Measurements from ENCODE around the gene SVOPL. TPM values are rescaled to one million over a fixed set of nuclear protein-coding genes. Genes with fewer than 3 reads are reported as not detected.

SVOPL gene
- total RNA-seq, 1 experiment from 2014 or later = not detected

DNA sequence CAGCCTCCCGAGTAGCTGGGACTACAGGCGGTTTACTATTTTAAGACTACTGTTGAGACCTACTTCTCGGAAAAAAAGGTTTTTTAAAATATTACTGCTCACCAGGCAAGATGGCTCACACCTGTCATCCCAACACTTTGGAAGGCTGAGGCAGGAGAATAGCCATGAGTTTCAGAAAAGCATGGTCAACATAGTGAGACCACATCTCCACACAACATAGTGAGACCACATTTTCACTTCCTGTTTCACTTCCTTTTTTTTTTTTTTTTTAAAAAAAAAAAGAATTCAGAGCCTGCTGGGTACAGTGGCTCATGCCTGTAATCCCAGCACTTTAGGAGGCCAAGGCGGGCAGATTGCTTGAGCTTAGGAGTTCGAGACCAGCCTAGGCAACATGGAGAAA is 46.5 kb downstream of the SVOPL start:
- POLR2A ChIA-PET = no interaction called here
- BruUV-seq (replicated peaks) = no TSS peak
- RAD21 ChIA-PET (ENCODE audit: low non-redundant PET in 1 of 2, low total read pairs in 2 of 2, uncharacterized antibody in 2 of 2, unreplicated experiment in 2 of 2) = no interaction called here
- TF ChIP-seq, protein P1, sequence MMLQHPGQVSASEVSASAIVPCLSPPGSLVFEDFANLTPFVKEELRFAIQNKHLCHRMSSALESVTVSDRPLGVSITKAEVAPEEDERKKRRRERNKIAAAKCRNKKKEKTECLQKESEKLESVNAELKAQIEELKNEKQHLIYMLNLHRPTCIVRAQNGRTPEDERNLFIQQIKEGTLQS (IDR thresholded peaks at IDR 0.05) = no peak
- TF ChIP-seq, protein P2, sequence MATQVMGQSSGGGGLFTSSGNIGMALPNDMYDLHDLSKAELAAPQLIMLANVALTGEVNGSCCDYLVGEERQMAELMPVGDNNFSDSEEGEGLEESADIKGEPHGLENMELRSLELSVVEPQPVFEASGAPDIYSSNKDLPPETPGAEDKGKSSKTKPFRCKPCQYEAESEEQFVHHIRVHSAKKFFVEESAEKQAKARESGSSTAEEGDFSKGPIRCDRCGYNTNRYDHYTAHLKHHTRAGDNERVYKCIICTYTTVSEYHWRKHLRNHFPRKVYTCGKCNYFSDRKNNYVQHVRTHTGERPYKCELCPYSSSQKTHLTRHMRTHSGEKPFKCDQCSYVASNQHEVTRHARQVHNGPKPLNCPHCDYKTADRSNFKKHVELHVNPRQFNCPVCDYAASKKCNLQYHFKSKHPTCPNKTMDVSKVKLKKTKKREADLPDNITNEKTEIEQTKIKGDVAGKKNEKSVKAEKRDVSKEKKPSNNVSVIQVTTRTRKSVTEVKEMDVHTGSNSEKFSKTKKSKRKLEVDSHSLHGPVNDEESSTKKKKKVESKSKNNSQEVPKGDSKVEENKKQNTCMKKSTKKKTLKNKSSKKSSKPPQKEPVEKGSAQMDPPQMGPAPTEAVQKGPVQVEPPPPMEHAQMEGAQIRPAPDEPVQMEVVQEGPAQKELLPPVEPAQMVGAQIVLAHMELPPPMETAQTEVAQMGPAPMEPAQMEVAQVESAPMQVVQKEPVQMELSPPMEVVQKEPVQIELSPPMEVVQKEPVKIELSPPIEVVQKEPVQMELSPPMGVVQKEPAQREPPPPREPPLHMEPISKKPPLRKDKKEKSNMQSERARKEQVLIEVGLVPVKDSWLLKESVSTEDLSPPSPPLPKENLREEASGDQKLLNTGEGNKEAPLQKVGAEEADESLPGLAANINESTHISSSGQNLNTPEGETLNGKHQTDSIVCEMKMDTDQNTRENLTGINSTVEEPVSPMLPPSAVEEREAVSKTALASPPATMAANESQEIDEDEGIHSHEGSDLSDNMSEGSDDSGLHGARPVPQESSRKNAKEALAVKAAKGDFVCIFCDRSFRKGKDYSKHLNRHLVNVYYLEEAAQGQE (IDR thresholded peaks at IDR 0.05; ENCODE audit: low read depth) = no peak
- TF ChIP-seq CBX3 (IDR thresholded peaks at IDR 0.05; ENCODE audit: low read depth) (no peak), TCF7L2 (IDR thresholded peaks at IDR 0.05; ENCODE audit: borderline replicate concordance, extremely low read depth, insufficient read depth, insufficient read length) (no peak), EZH2 (IDR thresholded peaks at IDR 0.05) (no peak), SP1 (IDR thresholded peaks at IDR 0.05; ENCODE audit: low read depth) (no peak), CEBPB (IDR thresholded peaks at IDR 0.05; ENCODE audit: low read depth) (no peak), ZNF274 (IDR thresholded peaks at IDR 0.05; ENCODE audit: low read depth, low read length) (no peak), JUND (IDR thresholded peaks at IDR 0.05) (no peak), POLR2AphosphoS5 (IDR thresholded peaks at IDR 0.05; ENCODE audit: low read depth, low read length) (no peak)
- TF ChIP-seq, protein P3, sequence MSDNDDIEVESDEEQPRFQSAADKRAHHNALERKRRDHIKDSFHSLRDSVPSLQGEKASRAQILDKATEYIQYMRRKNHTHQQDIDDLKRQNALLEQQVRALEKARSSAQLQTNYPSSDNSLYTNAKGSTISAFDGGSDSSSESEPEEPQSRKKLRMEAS (IDR thresholded peaks at IDR 0.05) = no peak
- TF ChIP-seq, protein P4, sequence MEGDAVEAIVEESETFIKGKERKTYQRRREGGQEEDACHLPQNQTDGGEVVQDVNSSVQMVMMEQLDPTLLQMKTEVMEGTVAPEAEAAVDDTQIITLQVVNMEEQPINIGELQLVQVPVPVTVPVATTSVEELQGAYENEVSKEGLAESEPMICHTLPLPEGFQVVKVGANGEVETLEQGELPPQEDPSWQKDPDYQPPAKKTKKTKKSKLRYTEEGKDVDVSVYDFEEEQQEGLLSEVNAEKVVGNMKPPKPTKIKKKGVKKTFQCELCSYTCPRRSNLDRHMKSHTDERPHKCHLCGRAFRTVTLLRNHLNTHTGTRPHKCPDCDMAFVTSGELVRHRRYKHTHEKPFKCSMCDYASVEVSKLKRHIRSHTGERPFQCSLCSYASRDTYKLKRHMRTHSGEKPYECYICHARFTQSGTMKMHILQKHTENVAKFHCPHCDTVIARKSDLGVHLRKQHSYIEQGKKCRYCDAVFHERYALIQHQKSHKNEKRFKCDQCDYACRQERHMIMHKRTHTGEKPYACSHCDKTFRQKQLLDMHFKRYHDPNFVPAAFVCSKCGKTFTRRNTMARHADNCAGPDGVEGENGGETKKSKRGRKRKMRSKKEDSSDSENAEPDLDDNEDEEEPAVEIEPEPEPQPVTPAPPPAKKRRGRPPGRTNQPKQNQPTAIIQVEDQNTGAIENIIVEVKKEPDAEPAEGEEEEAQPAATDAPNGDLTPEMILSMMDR (IDR thresholded peaks at IDR 0.05 in 2 of 3, conservative IDR thresholded peaks at IDR 0.05 in 1 of 3; ENCODE audit: borderline replicate concordance in 1 of 3, insufficient read depth in 1 of 3, low read depth in 2 of 3, low read length in 2 of 3) = no peak
- ATAC-seq (no peak), DNase-seq (ENCODE audit: low read depth, low spot score) (no peak)
- no peaks in the 10 kb centered on the region for H3K79me2 ChIP-seq (ENCODE audit: insufficient read depth, low read length)
- no peaks in the 10 kb centered on the region for H3K9me2 ChIP-seq (ENCODE audit: insufficient read depth)
- H3K4me3 ChIP-seq (replicated peaks in 1 of 2; ENCODE audit: low read depth in 1 of 2, low read length in 2 of 2) = no peak overlapping the region
- intact Hi-C loops (cut with micrococcal nuclease) = no loop called here
- no peaks in the 10 kb centered on the region for H3K36me3 ChIP-seq (ENCODE audit: control insufficient read depth in 1 of 2, insufficient read depth in 2 of 2, low read length in 2 of 2)
- no peak overlapping the region for H2AFZ ChIP-seq (ENCODE audit: low read depth, low read length, poor library complexity, severe bottlenecking)
- H3K27me3 ChIP-seq (ENCODE audit: insufficient read depth, low read length) = no peaks in the 10 kb centered on the region
- H3K4me1 ChIP-seq (ENCODE audit: control insufficient read depth in 1 of 2, insufficient read depth in 2 of 2, low read length in 2 of 2) = no peaks in the 10 kb centered on the region
- CTCF ChIA-PET = no interaction called here
- no peak overlapping the region for H3K9ac ChIP-seq (ENCODE audit: low read length)
- H3K9me3 ChIP-seq (ENCODE audit: control insufficient read depth in 1 of 2, insufficient read depth in 1 of 2, low read depth in 1 of 2, low read length in 2 of 2) = no peaks in the 10 kb centered on the region
- H4K20me1 ChIP-seq (ENCODE audit: insufficient read depth) = no peaks in the 10 kb centered on the region
- H3K27ac ChIP-seq (ENCODE audit: low read depth, low read length) = no peak overlapping the region
- no peak overlapping the region for H3K4me2 ChIP-seq (ENCODE audit: low read length)

All from HCT116 (cell line).